ENCODE results near the gene C6orf58.

- TF ChIP-seq EZH2phosphoT487 (IDR thresholded peaks at IDR 0.05; ENCODE audit: borderline replicate concordance, low read length): no peak
- TF ChIP-seq, protein P1, sequence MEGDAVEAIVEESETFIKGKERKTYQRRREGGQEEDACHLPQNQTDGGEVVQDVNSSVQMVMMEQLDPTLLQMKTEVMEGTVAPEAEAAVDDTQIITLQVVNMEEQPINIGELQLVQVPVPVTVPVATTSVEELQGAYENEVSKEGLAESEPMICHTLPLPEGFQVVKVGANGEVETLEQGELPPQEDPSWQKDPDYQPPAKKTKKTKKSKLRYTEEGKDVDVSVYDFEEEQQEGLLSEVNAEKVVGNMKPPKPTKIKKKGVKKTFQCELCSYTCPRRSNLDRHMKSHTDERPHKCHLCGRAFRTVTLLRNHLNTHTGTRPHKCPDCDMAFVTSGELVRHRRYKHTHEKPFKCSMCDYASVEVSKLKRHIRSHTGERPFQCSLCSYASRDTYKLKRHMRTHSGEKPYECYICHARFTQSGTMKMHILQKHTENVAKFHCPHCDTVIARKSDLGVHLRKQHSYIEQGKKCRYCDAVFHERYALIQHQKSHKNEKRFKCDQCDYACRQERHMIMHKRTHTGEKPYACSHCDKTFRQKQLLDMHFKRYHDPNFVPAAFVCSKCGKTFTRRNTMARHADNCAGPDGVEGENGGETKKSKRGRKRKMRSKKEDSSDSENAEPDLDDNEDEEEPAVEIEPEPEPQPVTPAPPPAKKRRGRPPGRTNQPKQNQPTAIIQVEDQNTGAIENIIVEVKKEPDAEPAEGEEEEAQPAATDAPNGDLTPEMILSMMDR (IDR thresholded peaks at IDR 0.05; ENCODE audit: low read depth, low read length, poor library complexity, severe bottlenecking): no peak
Measured at GRCh38 chr6:127567476-127567875, 9.5 kb upstream of the C6orf58 start.

Measured in DOHH2 (cell line).